Measurements from ENCODE around the gene FAM20B.

Gene FAM20B

DNA sequence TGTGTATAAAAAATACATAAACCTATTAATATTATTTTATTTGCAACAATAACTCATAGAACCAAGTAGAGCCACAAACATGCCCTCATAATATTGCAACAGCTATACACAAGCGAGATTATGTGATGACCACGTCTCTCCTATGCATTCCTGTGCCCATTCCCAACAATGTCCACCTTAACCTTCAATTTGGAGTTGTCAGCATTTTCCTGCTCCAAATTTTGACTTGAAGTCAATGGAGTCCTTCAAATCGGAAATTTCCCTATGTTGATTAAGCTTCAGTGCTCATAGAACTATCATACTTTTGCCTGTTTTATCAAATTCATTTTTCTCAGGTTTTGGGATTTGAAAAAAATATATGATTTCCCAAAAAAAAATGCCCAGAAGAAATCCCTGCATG is 27.4 kb upstream of the FAM20B start:
- no peak for TF ChIP-seq TAF1 (IDR thresholded peaks at IDR 0.05; ENCODE audit: borderline replicate concordance, insufficient read depth, low read length)
- TF ChIP-seq FOXP2 (optimal IDR thresholded peaks at IDR 0.05; ENCODE audit: borderline replicate concordance, extremely low read depth, extremely low read length, insufficient read depth) = no peak
- TF ChIP-seq POLR2AphosphoS5 (IDR thresholded peaks at IDR 0.05; ENCODE audit: low read depth, low read length) = no peak
- TF ChIP-seq REST (IDR thresholded peaks at IDR 0.05; ENCODE audit: insufficient read depth in 1 of 2, low read depth in 2 of 2, low read length in 2 of 2) = no peak
- no peak for TF ChIP-seq SIN3A (IDR thresholded peaks at IDR 0.05; ENCODE audit: borderline replicate concordance, insufficient read depth, low read length)

DNA sequence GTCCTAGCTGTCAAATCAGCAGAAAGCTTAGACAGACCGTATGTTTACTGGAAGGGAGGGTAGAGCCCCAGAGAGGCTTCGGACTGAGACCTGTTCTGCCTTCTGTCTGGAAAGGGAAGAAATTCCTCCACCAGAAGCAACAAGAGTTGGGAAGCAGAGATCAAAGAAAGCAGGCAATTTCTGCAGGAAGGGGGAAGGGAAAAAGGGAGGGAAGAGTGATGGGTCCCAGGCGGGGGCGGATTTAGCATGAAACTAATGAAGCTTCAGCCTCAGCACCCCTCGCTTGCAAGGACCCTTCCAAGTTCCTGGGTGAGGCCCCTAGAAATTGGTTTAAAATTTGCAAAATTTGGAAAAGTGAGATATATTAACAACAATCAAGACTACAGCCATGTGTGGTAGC is 26.6 kb upstream of the FAM20B start:
- TF ChIP-seq TAF1 (IDR thresholded peaks at IDR 0.05; ENCODE audit: borderline replicate concordance, insufficient read depth, low read length) = no peak
- TF ChIP-seq SIN3A (IDR thresholded peaks at IDR 0.05; ENCODE audit: borderline replicate concordance, insufficient read depth, low read length) = no peak
- TF ChIP-seq REST (IDR thresholded peaks at IDR 0.05; ENCODE audit: insufficient read depth in 1 of 2, low read depth in 2 of 2, low read length in 2 of 2) = no peak
- TF ChIP-seq POLR2AphosphoS5 (IDR thresholded peaks at IDR 0.05; ENCODE audit: low read depth, low read length) = no peak
- TF ChIP-seq FOXP2 (optimal IDR thresholded peaks at IDR 0.05; ENCODE audit: borderline replicate concordance, extremely low read depth, extremely low read length, insufficient read depth) = no peak

- TF ChIP-seq TAF1 (IDR thresholded peaks at IDR 0.05; ENCODE audit: borderline replicate concordance, insufficient read depth, low read length) (no peak), REST (IDR thresholded peaks at IDR 0.05; ENCODE audit: insufficient read depth in 1 of 2, low read depth in 2 of 2, low read length in 2 of 2) (no peak), FOXP2 (optimal IDR thresholded peaks at IDR 0.05; ENCODE audit: borderline replicate concordance, extremely low read depth, extremely low read length, insufficient read depth) (no peak), POLR2AphosphoS5 (IDR thresholded peaks at IDR 0.05; ENCODE audit: low read depth, low read length) (no peak), SIN3A (IDR thresholded peaks at IDR 0.05; ENCODE audit: borderline replicate concordance, insufficient read depth, low read length) (no peak)
Observed at GRCh38 chr1:179001451-179001850, 24.2 kb upstream of the FAM20B start.

- TF ChIP-seq TAF1 (IDR thresholded peaks at IDR 0.05; ENCODE audit: borderline replicate concordance, insufficient read depth, low read length) (no peak), POLR2AphosphoS5 (IDR thresholded peaks at IDR 0.05; ENCODE audit: low read depth, low read length) (no peak), REST (IDR thresholded peaks at IDR 0.05; ENCODE audit: insufficient read depth in 1 of 2, low read depth in 2 of 2, low read length in 2 of 2) (no peak), SIN3A (IDR thresholded peaks at IDR 0.05; ENCODE audit: borderline replicate concordance, insufficient read depth, low read length) (no peak), FOXP2 (optimal IDR thresholded peaks at IDR 0.05; ENCODE audit: borderline replicate concordance, extremely low read depth, extremely low read length, insufficient read depth) (no peak)
Observed at GRCh38 chr1:179002552-179003345, 22.9 kb upstream of the FAM20B start.
